CD4-positive, CD25-positive, alpha-beta regulatory T cell (primary cell): ENCODE results near the gene SPCS2. TPM values are rescaled to one million over a fixed set of nuclear protein-coding genes. Genes with fewer than 3 reads are reported as not detected.

Experiments used
- ATAC-seq, 2 donors: fragments of 150-1000 bp; cut with Tn5 transposase; one replicate each; pipeline ENCODE4 v1.10.0; 2021; ENCODE audit warnings: low read depth in 2 of 2, moderate number of reproducible peaks in 2 of 2, moderate library complexity in 1 of 2
- DNase-seq, 3 donors: peaks; one replicate each; pipeline versions ENCODE4 v3.0.0 to v3.0.0-alpha.2; 2012 to 2022; ENCODE audit warnings: mixed read lengths in 1 of 3
- H3K27ac ChIP-seq: one replicate; pipeline ENCODE4 v1.7.0; 2013; ENCODE audit warnings: mild to moderate bottlenecking, low read length; ENCODE audit not compliant: insufficient read depth, poor library complexity, severe bottlenecking
- H3K27me3 ChIP-seq: one replicate; pipeline ENCODE4 v1.7.0; 2013; ENCODE audit warnings: low read length; ENCODE audit not compliant: control insufficient read depth, insufficient read depth
- H3K36me3 ChIP-seq: one replicate; pipeline ENCODE4 v1.7.0; 2013; ENCODE audit warnings: mild to moderate bottlenecking, low read length, moderate library complexity; ENCODE audit not compliant: control insufficient read depth, insufficient read depth
- H3K4me1 ChIP-seq: 2 replicates; pipeline ENCODE4 v1.7.0; 2013; ENCODE audit warnings: mild to moderate bottlenecking, low read length; ENCODE audit not compliant: insufficient read depth, control insufficient read depth, poor library complexity, severe bottlenecking
- H3K4me3 ChIP-seq: one replicate; pipeline ENCODE4 v1.7.0; 2013; ENCODE audit warnings: low read depth, mild to moderate bottlenecking, low read length, moderate library complexity
- H3K9me3 ChIP-seq, 2 experiments: 1 replicate in 1 of 2; 2 replicates in 1 of 2; pipeline ENCODE4 v1.7.0; 2013; ENCODE audit warnings: low read length in 2 of 2, mild to moderate bottlenecking in 1 of 2, moderate library complexity in 1 of 2; ENCODE audit not compliant: control insufficient read depth in 2 of 2
- H3K27ac Mint-ChIP-seq, 3 donors: one replicate each; pipeline ENCODE4 v1.8.0; 2020 to 2022; ENCODE audit warnings: mild to moderate bottlenecking in 3 of 3, mixed read lengths in 3 of 3, moderate library complexity in 2 of 3
- H3K27me3 Mint-ChIP-seq: one replicate; pipeline ENCODE4 v1.8.0; 2022; ENCODE audit warnings: mild to moderate bottlenecking, mixed read lengths
- H3K36me3 Mint-ChIP-seq: one replicate; pipeline ENCODE4 v1.8.0; 2020; ENCODE audit warnings: mixed read lengths
- H3K4me1 Mint-ChIP-seq, 4 donors: one replicate each; pipeline ENCODE4 v1.8.0; 2020 to 2022; ENCODE audit warnings: mixed read lengths in 4 of 4, mild to moderate bottlenecking in 1 of 4
- H3K4me3 Mint-ChIP-seq, 4 donors: one replicate each; pipeline ENCODE4 v1.8.0; 2020 to 2022; ENCODE audit warnings: mild to moderate bottlenecking in 4 of 4, mixed read lengths in 4 of 4, moderate library complexity in 3 of 4
- H3K9me3 Mint-ChIP-seq, 7 donors: one replicate each; pipeline ENCODE4 v1.8.0; 2020 to 2022; ENCODE audit warnings: mixed read lengths in 7 of 7, mild to moderate bottlenecking in 3 of 7, moderate library complexity in 2 of 7
- polyA plus RNA-seq, 4 donors: library from polyadenylated mRNA; unstranded; fragments of 300-500 nt; fragmentation: Illumina TruSeq; gene quantifications; one replicate each; pipeline ENCODE4 v1.2.3, GENCODE V29; 2021
- total RNA-seq: library from RNA; stranded (reverse); gene quantifications from one replicate; pipeline ENCODE4 v1.2.3, GENCODE V29; 2022

SPCS2 gene
- total and polyA plus RNA-seq, 5 donors from 2014 or later, result 73.2 to 266 (median 180) TPM

- Mint-ChIP-seq H3K4me1 (peaks cover 0 to 3% (median under 1%) of the 10 kb centered on the region in 4 donors), H3K27ac (peak overlapping the region; percentile 13 to 78 (median 27)), H3K9me3 (no peaks in the 10 kb centered on the region), H3K27me3 (no peaks in the 10 kb centered on the region), H3K4me3 (no peak overlapping the region), H3K36me3 (peaks cover 15% of the 10 kb centered on the region)
- DNase-seq (peak in 1 of 3 donors; percentile 47), ATAC-seq (no peak)
- Histone ChIP-seq H3K36me3 (peaks cover 16% of the 10 kb centered on the region), H3K9me3 (no peaks in the 10 kb centered on the region), H3K4me3 (no peak overlapping the region), H3K4me1 (no peaks in the 10 kb centered on the region), H3K27ac (no peak overlapping the region), H3K27me3 (no peaks in the 10 kb centered on the region)
These were observed 22.6 kb upstream of the SPCS2 start for GRCh38 chr11:74926304-74927030.

GRCh38 chr11:74927496-74927895, 21.6 kb upstream of the SPCS2 start:
- H3K9me3 Mint-ChIP-seq, result no peaks in the 10 kb centered on the region
- no peaks in the 10 kb centered on the region for H3K27me3 Mint-ChIP-seq
- peaks cover 11% of the 10 kb centered on the region for H3K36me3 Mint-ChIP-seq

GRCh38 chr11:74929431-74930363, 19.4 kb upstream of the SPCS2 start:
- ATAC-seq (peak; percentile 82 to 83), DNase-seq (peak; percentile 48 to 90 (median 70))
- Mint-ChIP-seq H3K27ac (no peak overlapping the region), H3K36me3 (peaks cover 16% of the 10 kb centered on the region), H3K4me3 (no peak overlapping the region), H3K27me3 (no peaks in the 10 kb centered on the region), H3K9me3 (no peaks in the 10 kb centered on the region), H3K4me1 (peaks cover 0 to 3% (median under 1%) of the 10 kb centered on the region in 4 donors)
- Histone ChIP-seq H3K27me3 (no peaks in the 10 kb centered on the region), H3K4me3 (no peak overlapping the region), H3K4me1 (no peaks in the 10 kb centered on the region), H3K27ac (no peak overlapping the region), H3K9me3 (no peaks in the 10 kb centered on the region), H3K36me3 (peaks cover 39% of the 10 kb centered on the region)

More at GRCh38 chr11:74927496-74927895, 21.6 kb upstream of the SPCS2 start:
- no peaks in the 10 kb centered on the region for H3K9me3 ChIP-seq
- H3K36me3 ChIP-seq, result peaks cover 20% of the 10 kb centered on the region
- no peaks in the 10 kb centered on the region for H3K27me3 ChIP-seq
- Mint-ChIP-seq H3K4me3 (no peak overlapping the region), H3K4me1 (peaks cover 0 to 3% (median under 1%) of the 10 kb centered on the region in 4 donors), H3K27ac (no peak overlapping the region)
- no peak overlapping the region for H3K4me3 ChIP-seq
- H3K4me1 ChIP-seq, result no peaks in the 10 kb centered on the region
- ATAC-seq, result no peak
- no peak overlapping the region for H3K27ac ChIP-seq
- DNase-seq, result no peak

- Mint-ChIP-seq H3K36me3 (peaks cover 26% of the 10 kb centered on the region), H3K4me1 (no peaks in the 10 kb centered on the region), H3K27me3 (no peaks in the 10 kb centered on the region), H3K9me3 (no peaks in the 10 kb centered on the region), H3K4me3 (no peak overlapping the region), H3K27ac (no peak overlapping the region)
- Histone ChIP-seq H3K36me3 (peaks cover 63% of the 10 kb centered on the region), H3K9me3 (no peaks in the 10 kb centered on the region), H3K27ac (no peak overlapping the region), H3K4me1 (no peaks in the 10 kb centered on the region), H3K4me3 (no peak overlapping the region), H3K27me3 (no peaks in the 10 kb centered on the region)
- DNase-seq (no peak), ATAC-seq (no peak)
These were observed 16.9 kb upstream of the SPCS2 start for GRCh38 chr11:74932169-74932568.

- Histone ChIP-seq H3K9me3 (no peaks in the 10 kb centered on the region), H3K36me3 (peaks cover 61% of the 10 kb centered on the region), H3K4me3 (no peak overlapping the region), H3K27ac (no peak overlapping the region), H3K27me3 (no peaks in the 10 kb centered on the region), H3K4me1 (no peaks in the 10 kb centered on the region)
- no peak overlapping the region for H3K4me3 Mint-ChIP-seq
- no peaks in the 10 kb centered on the region for H3K9me3 Mint-ChIP-seq
- ATAC-seq (no peak), DNase-seq (no peak)
- H3K36me3 Mint-ChIP-seq, result peaks cover 28% of the 10 kb centered on the region
- H3K27me3 Mint-ChIP-seq, result no peaks in the 10 kb centered on the region
- no peaks in the 10 kb centered on the region for H3K4me1 Mint-ChIP-seq
- no peak overlapping the region for H3K27ac Mint-ChIP-seq
These were observed 16.3 kb upstream of the SPCS2 start for GRCh38 chr11:74932797-74933196.

GRCh38 chr11:74933765-74934164, 15.3 kb upstream of the SPCS2 start:
- DNase-seq, result no peak
- Mint-ChIP-seq H3K27me3 (no peaks in the 10 kb centered on the region), H3K27ac (no peak overlapping the region), H3K9me3 (no peaks in the 10 kb centered on the region), H3K36me3 (peaks cover 30% of the 10 kb centered on the region), H3K4me3 (no peak overlapping the region), H3K4me1 (no peaks in the 10 kb centered on the region)
- Histone ChIP-seq H3K27me3 (no peaks in the 10 kb centered on the region), H3K4me1 (no peaks in the 10 kb centered on the region), H3K4me3 (no peak overlapping the region), H3K27ac (no peak overlapping the region), H3K9me3 (no peaks in the 10 kb centered on the region), H3K36me3 (peaks cover 54% of the 10 kb centered on the region)
- no peak for ATAC-seq

- no peak for DNase-seq
- peaks cover 52% of the 10 kb centered on the region for H3K36me3 ChIP-seq
- no peak overlapping the region for H3K27ac ChIP-seq
- Mint-ChIP-seq H3K27ac (peak overlapping the region in 1 of 3 donors; percentile 23), H3K9me3 (no peaks in the 10 kb centered on the region), H3K4me1 (no peaks in the 10 kb centered on the region), H3K36me3 (peaks cover 39% of the 10 kb centered on the region), H3K4me3 (no peak overlapping the region), H3K27me3 (no peaks in the 10 kb centered on the region)
- ATAC-seq, result no peak
- H3K4me3 ChIP-seq, result no peak overlapping the region
- no peaks in the 10 kb centered on the region for H3K4me1 ChIP-seq
- no peaks in the 10 kb centered on the region for H3K27me3 ChIP-seq
- H3K9me3 ChIP-seq, result no peaks in the 10 kb centered on the region
These were observed 13.8 kb upstream of the SPCS2 start for GRCh38 chr11:74935285-74935684.
